Stimulated activated CD4-positive, alpha-beta T cell treated with anti-CD3 and anti-CD28 coated beads, Interleukin-15, amount 100 ng/mL, for 1 hour (primary cell): ENCODE results near the gene CLDN11.

ENCODE experiments used
- DNase-seq, 2 donors: peaks; one replicate each; pipeline ENCODE4 v3.0.0-alpha.2; 2020; ENCODE audit warnings: low read depth in 1 of 2, low spot score in 1 of 2

CLDN11 gene

DNA sequence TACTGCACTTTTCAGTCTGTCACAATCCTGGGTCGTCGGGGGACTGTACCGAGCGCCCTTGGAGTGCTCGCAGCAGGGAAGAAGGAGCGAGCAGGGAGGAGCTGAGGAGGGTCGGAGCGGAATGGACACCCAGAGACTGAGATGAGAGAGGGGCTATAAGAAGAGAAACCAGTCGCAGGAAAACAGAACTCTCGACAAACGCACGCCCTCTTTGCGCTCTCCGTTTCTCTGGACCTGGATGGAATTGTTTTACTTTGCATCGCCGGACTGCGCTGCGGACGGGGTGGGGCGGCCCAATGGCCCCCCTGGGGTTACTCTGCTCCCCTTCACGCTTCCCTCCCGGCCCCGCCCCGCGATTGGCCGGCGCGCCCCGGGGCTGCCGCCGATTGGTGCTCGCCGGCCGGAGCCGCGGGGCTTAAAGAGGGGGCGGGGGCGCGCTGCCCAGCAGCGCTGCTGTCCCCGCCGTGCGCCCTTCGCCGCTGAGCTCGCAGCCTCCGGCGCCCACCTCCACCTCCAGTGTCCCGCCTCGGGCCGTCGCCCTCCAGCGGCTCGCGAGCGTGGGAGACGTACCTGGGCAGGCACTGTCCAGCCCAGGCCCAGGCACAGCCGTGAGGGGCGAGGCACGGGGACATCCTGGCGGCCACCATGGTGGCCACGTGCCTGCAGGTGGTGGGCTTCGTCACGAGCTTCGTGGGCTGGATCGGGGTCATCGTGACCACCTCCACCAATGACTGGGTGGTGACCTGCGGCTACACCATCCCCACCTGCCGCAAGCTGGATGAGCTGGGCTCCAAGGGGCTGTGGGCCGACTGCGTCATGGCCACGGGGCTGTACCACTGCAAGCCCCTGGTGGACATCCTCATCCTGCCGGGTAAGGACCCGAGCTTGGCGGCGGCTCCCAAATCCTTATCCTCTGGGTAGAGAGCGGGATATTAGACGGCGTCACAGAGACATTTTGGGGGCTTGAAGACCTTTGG is at the start of gene CLDN11:
TSS of gene CLDN11 (plus strand) at position 447 of the 977 bp plus-strand sequence. CDS start at position 646, 199 bp downstream.
- no peak for DNase-seq

DNA sequence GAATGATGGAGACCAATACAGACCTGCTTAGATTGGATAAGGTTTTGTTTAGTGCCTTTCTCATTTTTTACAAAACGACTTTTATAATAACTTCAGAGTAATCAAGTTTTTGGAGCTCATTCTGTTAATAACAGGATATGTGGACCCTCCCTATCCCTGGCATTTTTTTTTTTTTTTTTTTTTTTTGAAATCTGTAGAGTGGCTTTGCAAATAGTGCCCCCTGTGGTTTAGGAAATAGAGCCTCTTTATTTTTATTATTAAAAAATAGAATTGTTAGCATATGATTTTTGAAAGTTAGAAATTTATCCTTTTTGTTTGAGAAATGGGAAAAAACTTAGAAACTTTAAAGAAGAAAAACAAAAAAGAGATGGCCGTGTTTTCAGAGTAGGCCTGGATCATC is 49.7 kb upstream of the CLDN11 start:
- no peak for DNase-seq

DNA sequence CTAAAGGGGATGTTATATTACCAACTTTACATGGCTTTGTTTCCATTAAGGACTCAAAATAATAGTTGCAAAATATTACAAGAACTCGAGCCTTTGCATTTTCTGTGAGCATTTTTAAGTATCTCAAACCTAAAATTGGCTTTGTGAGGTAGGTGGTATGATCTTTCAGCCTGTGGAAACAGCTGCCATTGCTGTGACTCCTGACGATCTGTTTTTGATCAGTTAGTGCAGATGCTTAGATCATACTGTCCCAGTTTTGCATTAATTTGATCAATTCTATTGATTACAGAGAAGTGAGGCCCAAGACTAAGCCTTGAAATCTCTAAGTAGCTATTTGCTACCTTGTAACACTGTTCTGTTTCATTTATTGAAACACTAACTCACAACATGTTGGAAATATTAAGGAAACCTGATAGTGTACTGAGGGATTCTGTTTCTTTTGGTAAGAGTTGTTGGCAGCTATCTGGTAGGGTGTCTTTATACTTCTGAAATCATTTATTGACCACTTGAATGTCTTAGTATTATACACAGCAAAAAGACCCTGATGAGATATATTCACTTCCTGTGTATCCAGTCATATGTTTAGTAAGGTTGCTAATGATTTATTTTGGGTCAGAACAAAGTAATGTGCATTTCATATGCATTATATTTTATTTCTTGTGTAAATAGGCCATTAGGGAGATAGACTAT is 46.3 kb upstream of the CLDN11 start:
- DNase-seq, result no peak

DNA sequence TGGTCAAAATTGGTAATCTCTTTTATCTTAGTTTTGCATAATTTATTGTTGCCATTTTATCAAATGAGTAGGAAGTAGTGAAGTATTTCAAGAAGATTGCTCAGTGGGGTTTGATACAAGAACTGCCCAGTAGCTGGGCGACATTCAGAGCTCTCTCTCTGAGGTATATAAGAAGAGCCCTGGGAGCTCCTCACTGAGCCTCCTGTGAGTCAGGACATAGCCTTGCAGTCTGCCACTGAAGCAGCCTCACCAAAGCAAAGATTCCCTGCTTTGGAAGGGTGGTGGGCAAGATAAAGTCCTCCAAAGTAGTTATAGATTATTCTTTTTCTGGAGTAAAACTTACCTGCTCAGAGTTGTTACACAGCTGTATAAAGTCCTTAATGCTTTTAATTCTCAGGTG is 35.1 kb upstream of the CLDN11 start:
- no peak for DNase-seq

DNA sequence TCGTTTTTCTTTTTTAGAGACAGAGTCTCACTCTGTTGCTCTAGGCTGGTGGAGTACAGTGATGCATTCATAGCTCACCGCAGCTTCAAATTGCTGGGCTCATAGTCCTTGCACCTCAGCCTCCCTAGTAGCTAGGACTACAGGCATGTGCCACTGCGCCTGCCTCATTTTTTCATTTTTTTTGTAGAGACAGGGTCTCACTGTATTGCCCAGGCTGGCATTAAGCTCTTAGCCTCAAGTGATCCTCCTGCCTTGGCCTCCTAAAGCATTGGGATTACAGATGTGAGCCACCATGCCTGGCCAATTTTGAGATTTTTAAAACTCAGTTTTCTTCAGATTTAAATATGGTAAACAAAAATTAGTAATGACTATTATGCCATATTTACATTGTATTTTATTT is 32.2 kb upstream of the CLDN11 start:
- DNase-seq, result no peak

DNA sequence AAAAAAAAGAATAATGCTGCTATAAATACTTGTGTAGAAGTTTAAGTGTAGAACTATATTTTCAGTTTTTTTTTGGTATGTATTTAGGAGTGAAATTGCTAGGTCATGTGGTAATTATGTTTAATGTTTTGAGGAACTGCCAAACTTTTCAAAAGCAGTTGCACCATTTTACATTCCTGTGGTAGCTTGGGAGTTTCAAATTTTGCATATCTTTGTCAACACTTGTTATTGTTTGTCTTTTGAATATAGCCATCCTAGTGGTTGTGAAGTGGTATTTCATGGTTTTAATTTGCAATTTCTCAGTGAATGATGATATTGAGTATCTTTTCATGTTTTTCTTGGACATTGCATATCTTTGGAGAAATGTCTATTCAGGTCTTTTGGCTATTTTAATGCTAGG is 30.7 kb upstream of the CLDN11 start:
- DNase-seq, result no peak

DNA sequence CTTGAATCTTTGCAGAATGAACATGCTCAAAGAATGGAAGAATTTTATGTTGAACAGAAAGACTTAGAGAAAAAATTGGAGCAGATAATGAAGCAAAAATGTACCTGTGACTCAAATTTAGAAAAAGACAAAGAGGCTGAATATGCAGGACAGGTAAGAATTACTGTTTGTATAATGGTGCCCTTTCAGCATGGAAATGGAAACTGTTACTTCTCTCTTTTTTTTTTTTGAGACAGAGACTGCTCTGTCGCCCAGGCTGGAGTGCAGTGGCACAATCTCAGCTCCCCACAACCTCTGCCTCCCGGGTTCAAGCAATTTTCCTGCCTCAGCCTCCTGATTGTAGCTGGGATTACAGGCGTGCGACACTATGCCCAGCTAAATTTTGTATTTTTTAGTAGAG is 27.6 kb upstream of the CLDN11 start:
- no peak for DNase-seq

DNA sequence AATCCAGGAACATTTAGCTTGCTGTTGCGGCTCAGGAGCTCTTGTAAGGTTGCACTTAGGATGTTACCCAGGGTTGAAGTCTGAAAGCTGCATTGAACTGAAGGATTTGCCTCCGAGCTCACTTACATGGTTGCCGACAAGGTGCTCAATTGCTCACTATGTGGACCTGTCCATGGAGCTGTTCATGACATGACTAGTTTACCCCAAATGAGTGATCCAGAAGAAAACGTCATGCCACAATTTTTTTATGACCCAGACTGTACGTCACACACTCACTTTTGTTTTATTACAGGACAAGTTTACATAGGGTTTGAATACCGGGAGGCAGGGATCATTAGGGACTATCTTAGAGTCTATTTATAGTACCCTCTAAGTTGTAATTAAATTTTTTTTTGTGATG is 21.0 kb upstream of the CLDN11 start:
- DNase-seq, result no peak

DNA sequence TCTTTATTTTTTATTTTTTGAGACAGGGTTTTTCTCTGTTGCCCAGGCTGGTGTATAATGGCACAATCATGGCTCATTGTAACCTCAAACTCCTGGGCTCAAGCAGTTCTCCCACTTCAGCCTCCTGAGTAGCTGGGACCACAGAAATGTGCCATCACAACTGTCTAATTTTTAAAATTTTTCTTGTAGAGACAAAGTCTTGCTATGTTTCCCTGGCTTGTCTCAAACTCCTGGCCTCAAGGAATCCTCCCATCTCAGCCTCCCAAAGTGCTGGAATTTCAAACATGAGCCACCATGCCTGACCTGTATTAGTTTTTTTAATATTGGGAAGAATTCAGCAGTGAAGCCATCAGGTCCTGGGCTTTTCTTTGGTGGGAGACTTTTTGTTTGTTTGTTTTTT is 13.6 kb upstream of the CLDN11 start:
- DNase-seq, result no peak

DNA sequence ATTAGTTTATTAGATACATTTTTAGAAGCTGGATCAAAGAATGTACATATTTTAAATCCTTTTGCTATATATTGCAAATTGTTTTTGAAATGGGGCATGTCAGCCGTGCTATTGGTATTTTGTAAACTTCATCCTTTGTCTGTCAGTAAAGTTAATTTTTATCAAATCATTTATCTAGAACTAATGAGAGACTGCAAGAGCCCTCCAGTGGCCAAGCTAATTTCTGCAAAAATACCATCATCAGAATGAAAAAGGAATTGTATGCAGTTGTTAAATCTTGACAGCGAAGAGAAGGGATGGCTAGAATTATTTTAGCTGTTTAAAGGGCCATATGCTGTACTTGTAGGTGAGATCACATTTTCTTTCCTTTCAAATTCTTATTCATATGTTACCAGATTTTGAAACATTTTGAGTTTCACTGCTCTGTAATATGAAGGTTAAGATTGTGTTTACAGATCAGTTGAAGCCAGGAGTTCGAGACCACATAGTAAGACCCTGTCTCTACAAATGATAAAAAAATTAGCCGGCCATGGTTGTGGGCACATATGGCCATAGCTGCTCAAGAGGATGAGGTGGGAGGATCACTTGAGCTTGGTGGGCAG is 8.1 kb upstream of the CLDN11 start:
- no peak for DNase-seq

DNA sequence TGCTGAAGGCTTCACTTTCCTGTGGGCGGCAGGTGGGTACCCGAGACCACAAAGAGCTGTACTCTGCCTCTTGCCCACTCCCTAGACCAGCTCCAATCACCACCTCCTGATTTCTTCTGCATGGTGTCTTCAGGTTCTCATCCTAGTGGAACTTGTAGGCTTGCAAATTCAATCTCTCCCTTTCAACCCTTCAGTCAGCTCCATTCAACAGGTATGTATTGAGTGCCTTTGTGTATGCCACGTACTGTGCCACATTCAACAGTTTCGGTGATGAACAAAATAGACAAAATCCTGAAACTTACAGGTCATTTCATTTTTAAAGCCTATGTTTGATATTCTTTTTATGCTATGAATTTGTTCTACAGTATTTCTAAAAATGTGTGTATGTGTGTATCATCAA is 5.4 kb upstream of the CLDN11 start:
- DNase-seq, result no peak

DNA sequence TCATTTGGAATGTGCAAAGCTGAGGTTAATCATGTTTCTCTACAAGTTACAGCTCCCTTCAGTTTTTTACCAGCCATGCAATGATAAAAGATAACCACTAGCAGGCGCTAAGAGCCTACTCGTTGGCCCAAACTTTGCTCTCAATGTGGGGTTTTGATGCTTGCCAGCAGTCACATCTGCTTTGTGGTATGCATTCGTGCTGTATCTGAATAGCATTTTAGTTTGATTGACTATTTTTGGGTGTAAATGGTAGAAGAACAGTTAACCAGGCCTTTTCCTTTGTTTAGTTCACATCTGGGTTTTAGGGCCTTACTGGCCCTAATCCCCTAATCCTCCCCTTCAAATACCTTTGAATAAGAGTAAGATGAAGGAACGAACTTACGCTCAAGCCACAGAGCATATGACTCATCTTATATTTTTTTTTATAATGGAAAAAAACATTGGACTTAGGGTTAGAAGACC is 4.4 kb upstream of the CLDN11 start:
- DNase-seq, result no peak

DNA sequence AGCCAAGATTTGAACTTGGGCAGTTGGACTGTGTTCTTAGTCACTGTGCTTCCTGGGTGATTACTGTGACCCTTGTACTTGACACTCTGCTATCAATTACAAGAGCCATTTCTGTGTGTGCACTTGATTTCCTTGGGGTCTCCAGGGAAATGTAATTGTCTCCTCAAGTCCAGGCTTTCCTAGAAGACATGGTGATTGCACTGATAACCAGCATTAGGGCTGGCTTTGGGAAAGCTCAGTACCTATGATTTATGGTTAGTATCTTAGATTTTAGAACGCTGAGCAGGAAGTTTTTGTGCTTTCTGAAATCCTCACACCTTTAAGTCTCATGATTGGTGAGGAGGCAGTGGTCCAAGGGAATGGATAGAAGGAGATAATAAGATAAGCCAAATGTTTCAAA is 1.6 kb upstream of the CLDN11 start:
- DNase-seq, result no peak

DNA sequence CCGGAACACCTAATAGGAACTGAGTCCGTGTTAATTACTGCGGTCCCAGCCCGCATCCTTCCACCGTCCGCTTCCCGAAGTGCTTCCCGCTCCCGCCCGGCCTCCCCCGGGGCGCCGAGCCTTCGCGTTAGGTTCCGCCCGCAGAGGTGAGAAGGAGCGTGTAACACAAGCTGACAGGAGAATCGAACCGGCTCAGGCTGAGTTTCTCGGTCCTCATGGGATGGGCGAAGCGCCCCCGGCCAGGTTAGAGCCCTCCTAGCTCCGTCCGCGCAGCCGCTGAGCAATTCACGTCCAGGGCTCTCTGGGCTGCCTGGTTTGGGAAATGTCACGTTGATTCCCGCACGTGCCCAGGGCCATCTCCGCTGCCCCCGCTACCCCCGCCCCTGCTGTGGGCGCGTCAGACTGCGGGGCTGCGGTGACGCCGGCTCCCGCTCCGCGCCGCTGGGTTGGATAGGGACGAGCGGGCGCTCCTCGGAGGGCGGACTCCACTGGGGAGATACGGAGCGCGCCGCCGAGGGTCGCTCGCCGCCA is 954 bp downstream of the CLDN11 start:
- DNase-seq, result no peak

DNA sequence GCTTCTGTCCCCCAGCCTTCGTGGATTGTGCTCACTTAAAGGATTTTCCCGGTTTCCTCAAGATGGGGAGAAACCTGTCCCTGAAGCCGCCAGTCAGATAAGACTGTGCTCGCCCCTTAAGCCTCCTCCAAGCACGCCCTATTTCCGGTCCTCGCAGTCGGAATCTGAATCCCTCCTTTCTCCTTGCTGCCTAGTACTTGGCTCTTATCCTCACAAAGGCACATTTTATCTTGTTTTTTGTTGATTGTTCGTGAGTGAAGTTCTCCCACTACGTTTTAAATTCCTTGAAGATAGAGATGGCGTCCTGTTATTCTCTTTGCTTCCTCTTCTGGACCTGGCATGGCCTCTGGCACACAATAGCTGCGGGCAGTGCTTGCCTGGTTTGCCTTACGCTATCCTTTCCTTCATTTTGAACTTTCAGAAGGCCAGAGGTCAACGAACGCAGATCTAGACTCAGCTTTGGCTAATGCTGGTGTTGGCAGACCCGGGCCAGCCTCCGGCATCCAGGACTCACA is 1.7 kb downstream of the CLDN11 start:
- DNase-seq, result no peak

DNA sequence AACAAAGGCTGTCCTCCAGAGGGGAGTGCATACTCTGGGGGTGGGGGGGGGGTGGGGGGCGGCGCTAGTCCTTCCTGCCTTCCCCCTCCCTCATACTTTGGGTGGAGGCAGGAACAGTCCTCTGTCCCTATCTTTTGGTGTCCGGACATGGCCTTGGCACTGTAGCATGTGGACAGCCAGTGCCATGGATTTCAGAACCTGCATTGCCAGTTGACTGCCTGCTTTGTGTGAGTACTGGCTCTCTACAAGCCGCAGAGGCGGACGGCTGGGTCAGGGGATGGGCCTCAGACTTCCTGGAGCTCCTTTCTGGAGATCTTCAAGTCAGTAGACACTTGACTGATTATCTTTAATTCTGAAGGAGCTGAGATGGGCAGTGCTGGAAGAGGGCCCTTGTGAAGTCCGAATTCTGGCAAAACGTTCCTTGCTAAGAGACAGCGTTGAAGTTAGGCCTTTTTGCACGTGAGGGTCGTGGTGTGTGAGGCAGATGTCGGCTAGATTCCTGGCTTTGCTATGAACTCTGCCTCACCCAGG is 2.5 kb downstream of the CLDN11 start:
- no peak for DNase-seq

DNA sequence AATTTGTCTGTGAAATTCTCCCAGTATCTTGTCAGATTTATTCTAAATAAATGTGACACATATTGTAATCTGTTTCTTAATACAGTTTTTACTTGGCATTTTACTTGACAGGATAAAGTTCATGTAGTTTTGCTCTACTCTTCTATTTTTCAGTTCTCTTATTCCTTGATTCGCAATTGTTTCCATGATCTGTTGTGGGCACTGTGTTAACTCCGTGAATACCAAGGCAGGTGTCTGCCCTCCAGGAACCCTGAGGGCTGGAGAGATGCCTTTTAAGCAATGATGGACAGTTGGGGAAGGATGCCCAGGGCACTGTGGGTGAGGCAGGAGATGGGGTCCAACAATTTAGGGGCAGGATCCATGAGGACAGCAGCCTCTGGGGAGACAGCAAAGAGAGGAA is 3.1 kb downstream of the CLDN11 start:
- no peak for DNase-seq

DNA sequence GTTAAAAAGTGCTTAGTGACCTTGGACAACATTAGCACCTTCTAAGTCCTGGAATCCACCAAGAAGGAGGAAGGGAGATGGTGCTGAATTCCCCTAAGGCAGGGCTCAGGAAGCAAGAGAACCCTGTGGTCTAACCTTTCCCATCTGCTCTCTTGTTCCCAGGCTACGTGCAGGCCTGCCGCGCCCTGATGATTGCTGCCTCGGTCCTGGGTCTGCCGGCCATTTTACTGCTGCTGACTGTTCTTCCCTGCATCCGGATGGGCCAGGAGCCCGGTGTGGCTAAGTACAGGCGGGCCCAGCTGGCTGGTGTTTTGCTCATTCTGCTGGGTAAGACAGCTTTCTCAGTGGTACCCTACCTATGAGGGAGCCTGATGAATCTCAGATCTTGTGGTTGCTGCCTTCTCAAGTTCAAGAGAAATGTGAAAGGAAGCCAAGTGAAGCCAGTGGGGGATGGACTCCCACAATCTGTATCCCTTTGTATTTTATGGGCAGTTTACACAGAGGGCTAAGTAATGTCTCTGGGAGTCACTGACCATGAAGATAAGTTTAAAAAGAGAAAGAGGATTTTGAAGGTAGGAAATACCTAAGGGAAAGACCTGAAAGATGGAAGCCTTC is 4.4 kb downstream of the CLDN11 start:
- no peak for DNase-seq

DNA sequence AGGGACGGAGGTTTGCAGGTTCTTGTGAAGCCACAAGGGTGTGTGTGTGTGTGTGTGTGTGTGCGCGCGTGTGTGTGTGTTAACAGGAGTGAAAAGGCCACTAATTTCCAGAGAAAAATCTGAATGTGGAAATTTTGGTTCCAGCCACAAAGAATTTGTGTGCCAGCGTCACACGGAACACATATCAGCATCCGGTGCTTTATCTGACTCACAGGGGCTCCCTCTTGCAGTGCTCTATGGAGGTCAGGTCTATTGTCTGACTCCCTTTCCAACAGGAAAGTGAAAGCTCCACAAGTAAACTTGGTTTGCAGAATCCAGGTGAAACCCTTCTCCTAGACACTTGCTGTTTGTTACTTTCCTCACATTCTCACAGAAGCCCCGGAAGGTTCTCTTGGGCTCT is 6.2 kb downstream of the CLDN11 start:
- DNase-seq, result no peak

DNA sequence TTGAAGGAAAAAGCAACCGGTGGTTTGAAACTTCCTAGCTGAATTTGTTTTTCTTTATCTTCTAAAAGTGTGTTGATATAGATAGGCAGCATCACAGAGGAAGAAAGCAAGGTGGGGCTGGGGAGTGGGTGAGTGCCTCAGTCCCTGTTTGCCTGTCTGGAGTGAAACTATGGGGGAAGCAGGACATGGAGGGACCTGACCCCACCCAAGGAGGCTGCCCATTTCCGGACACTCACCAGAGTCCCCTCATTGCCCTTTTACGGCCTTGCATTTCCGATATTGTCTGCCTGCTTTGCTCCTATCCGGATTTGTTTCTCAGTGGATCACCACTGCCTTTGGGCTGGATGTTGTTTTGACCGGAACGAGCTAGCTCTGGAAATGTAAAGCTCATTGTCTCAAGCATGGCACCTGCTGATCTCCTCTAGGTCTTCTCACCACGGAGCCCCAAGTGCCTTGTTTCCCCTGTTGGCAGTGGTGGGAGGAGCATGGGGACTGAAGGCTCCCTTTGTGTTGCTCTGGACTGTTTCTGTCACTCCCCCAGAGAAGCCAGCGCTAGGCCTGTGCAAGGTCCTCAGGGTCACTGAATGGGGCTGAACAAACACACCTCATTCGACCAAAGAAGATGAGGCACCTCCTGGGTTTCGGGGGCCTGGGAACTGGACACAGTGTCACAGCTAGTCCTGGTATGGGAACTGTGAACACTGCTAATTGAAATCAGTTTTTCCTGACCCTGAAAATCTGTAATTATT is 7.0 kb downstream of the CLDN11 start:
- DNase-seq, result no peak
